Panc1 (cell line): ENCODE measurements around the gene TACC2. TPM values are rescaled to one million over a fixed set of nuclear protein-coding genes. Genes with fewer than 3 reads are reported as not detected.

Source experiments
- ATAC-seq: fragments of 200-7000 bp; cut with Tn5 transposase; 2 replicates; pipeline ENCODE4 v1.9.1; 2020; ENCODE audit warnings: mild to moderate bottlenecking, moderate library complexity
- BruUV-seq: library from RNA; stranded (reverse); fragments of 400-500 nt; replicated peaks from 2 replicates; lab custom pipeline; 2021; lab: Mats Ljungman, UMichigan
- CTCF ChIA-PET: fragments of 300-600 bp; sonication (Branson Sonifier 250); formaldehyde crosslinking; loops from one replicate; lab custom pipeline; 2022; ENCODE audit warnings: antibody characterized with exemption; lab: Charles Lee
- POLR2A ChIA-PET: fragments of 300-600 bp; sonication (Branson Sonifier 250); formaldehyde crosslinking; loops from one replicate; lab custom pipeline; 2022; ENCODE audit warnings: antibody characterized with exemption; lab: Charles Lee
- DNase-seq: peaks from one replicate; pipeline ENCODE4 v3.0.0-alpha.2; 2010; ENCODE audit warnings: low read depth, low spot score
- H3K27ac ChIP-seq: 2 replicates; pipeline ENCODE4 v1.5.1; 2011; ENCODE audit warnings: mild to moderate bottlenecking, low read length, inconsistent platforms
- H3K27me3 ChIP-seq: fragments of 200-500 bp; sonication (Bioruptor generic); 2 replicates; pipeline ENCODE4 v1.6.0; 2014; ENCODE audit warnings: low read length, inconsistent platforms; ENCODE audit not compliant: control insufficient read depth, insufficient read depth
- H3K36me3 ChIP-seq: fragments of 200-500 bp; sonication (Bioruptor generic); 2 replicates; pipeline ENCODE4 v1.5.1; 2014; ENCODE audit warnings: inconsistent platforms, mild to moderate bottlenecking, low read length, moderate library complexity; ENCODE audit not compliant: control insufficient read depth, insufficient read depth
- H3K4me1 ChIP-seq: 2 replicates; pipeline ENCODE4 v1.5.1; 2011; ENCODE audit warnings: inconsistent platforms, mild to moderate bottlenecking, low read length, moderate library complexity; ENCODE audit not compliant: control insufficient read depth, insufficient read depth
- H3K4me3 ChIP-seq, 2 experiments: 2 replicates each; pipeline ENCODE4 v1.5.1; 2011 to 2012; ENCODE audit warnings: low read depth in 2 of 2, low read length in 2 of 2, mild to moderate bottlenecking in 2 of 2, inconsistent platforms in 1 of 2, moderate library complexity in 1 of 2
- H3K9me3 ChIP-seq: fragments of 200-500 bp; sonication (Bioruptor generic); 2 replicates; pipeline ENCODE4 v1.5.1; 2014; ENCODE audit warnings: low read depth, mild to moderate bottlenecking, inconsistent platforms, low read length, moderate library complexity; ENCODE audit not compliant: control insufficient read depth, insufficient read depth
- POLR2AphosphoS5 ChIP-seq: IDR thresholded peaks from 2 replicates; pipeline ENCODE4 v1.6.1; 2012; ENCODE audit warnings: mild to moderate bottlenecking, low read depth, low read length, moderate library complexity
- SIN3A ChIP-seq: IDR thresholded peaks from 2 replicates; pipeline ENCODE4 v1.6.1; 2012; ENCODE audit warnings: low read depth, mild to moderate bottlenecking, low read length, moderate library complexity, borderline replicate concordance; ENCODE audit not compliant: insufficient read depth
- TCF7L2 ChIP-seq: IDR thresholded peaks from 2 replicates; pipeline ENCODE4 v1.6.1; 2011; ENCODE audit warnings: mild to moderate bottlenecking, low read depth, low read length, inconsistent platforms
- in situ Hi-C: cut with HindIII; loops from 2 replicates; pipeline ENCODE4 v1.10.0; 2016; ENCODE audit warnings: low sequenced_read_pairs, low pct_unique_long_range_greater_than_20kb
- intact Hi-C: fragments of 100-400 bp; cut with micrococcal nuclease; formaldehyde crosslinking; loops from one replicate; pipeline ENCODE4 v1.10.0; 2022; ENCODE audit not compliant: unreplicated experiment
- total RNA-seq: library from RNA; stranded (reverse); gene quantifications from one replicate; pipeline ENCODE4 v1.2.1, GENCODE V29; 2021; ENCODE audit not compliant: unreplicated experiment
- TF ChIP-seq, protein P1 (sequence below): fragments of 450-650 bp; IDR thresholded peaks from 2 replicates; pipeline ENCODE4 v1.5.1; 2017; ENCODE audit warnings: mild to moderate bottlenecking
- TF ChIP-seq, protein P2 (sequence below), 2 experiments: IDR thresholded peaks; 2 replicates each; pipeline ENCODE4 v1.6.1; 2011 to 2012; ENCODE audit warnings: low read depth in 2 of 2, control low read depth in 1 of 2, low read length in 1 of 2, mild to moderate bottlenecking in 1 of 2, moderate library complexity in 1 of 2; ENCODE audit not compliant: insufficient read depth in 1 of 2

The TACC2 gene
- total RNA-seq, 1 experiment from 2014 or later, result 133 TPM

DNA sequence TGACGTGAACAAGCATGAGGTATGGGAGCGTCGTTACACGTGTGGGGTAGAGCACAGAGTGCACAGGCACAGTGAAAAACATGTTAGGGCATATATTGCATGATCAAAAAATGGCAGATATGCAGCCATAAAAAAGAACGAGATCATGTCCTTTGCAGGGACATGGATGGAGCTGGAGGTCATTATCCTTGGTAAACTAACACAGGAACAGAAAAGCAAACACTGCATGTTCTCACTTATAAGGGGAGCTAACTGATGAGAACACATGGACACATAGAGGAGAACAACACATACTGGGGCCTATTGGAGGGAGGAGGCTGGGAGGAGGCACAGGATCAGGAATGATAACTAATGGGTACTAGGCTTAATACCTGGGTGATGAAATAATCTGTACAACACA is 66.3 kb downstream of the TACC2 start:
- H3K9me3 ChIP-seq, result no peaks in the 10 kb centered on the region
- ATAC-seq, result no peak
- TF ChIP-seq, protein P1, sequence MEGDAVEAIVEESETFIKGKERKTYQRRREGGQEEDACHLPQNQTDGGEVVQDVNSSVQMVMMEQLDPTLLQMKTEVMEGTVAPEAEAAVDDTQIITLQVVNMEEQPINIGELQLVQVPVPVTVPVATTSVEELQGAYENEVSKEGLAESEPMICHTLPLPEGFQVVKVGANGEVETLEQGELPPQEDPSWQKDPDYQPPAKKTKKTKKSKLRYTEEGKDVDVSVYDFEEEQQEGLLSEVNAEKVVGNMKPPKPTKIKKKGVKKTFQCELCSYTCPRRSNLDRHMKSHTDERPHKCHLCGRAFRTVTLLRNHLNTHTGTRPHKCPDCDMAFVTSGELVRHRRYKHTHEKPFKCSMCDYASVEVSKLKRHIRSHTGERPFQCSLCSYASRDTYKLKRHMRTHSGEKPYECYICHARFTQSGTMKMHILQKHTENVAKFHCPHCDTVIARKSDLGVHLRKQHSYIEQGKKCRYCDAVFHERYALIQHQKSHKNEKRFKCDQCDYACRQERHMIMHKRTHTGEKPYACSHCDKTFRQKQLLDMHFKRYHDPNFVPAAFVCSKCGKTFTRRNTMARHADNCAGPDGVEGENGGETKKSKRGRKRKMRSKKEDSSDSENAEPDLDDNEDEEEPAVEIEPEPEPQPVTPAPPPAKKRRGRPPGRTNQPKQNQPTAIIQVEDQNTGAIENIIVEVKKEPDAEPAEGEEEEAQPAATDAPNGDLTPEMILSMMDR, result no peak
- no peak for TF ChIP-seq TCF7L2
- TF ChIP-seq, protein P2, sequence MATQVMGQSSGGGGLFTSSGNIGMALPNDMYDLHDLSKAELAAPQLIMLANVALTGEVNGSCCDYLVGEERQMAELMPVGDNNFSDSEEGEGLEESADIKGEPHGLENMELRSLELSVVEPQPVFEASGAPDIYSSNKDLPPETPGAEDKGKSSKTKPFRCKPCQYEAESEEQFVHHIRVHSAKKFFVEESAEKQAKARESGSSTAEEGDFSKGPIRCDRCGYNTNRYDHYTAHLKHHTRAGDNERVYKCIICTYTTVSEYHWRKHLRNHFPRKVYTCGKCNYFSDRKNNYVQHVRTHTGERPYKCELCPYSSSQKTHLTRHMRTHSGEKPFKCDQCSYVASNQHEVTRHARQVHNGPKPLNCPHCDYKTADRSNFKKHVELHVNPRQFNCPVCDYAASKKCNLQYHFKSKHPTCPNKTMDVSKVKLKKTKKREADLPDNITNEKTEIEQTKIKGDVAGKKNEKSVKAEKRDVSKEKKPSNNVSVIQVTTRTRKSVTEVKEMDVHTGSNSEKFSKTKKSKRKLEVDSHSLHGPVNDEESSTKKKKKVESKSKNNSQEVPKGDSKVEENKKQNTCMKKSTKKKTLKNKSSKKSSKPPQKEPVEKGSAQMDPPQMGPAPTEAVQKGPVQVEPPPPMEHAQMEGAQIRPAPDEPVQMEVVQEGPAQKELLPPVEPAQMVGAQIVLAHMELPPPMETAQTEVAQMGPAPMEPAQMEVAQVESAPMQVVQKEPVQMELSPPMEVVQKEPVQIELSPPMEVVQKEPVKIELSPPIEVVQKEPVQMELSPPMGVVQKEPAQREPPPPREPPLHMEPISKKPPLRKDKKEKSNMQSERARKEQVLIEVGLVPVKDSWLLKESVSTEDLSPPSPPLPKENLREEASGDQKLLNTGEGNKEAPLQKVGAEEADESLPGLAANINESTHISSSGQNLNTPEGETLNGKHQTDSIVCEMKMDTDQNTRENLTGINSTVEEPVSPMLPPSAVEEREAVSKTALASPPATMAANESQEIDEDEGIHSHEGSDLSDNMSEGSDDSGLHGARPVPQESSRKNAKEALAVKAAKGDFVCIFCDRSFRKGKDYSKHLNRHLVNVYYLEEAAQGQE (IDR thresholded peaks at IDR 0.05; ENCODE audit: insufficient read depth in 1 of 2, low read depth in 2 of 2, low read length in 1 of 2), result no peak
- TF ChIP-seq SIN3A, result no peak
- TF ChIP-seq POLR2AphosphoS5, result no peak
- no peak overlapping the region for H3K4me3 ChIP-seq
- H3K36me3 ChIP-seq, result no peaks in the 10 kb centered on the region
- no TSS peak for BruUV-seq
- intact Hi-C loops (no loop called here), in situ Hi-C loops (no loop called here)
- no peak for DNase-seq
- ChIA-PET POLR2A (interaction anchor here (0.5 kb wide), 1 partner anchor 61 kb away, joined by 3 read pairs; no protein-coding TSS in a partner anchor), CTCF (interaction anchor here (0.6 to 1.6 kb wide), 4 partner anchors 10 to 85 kb away, joined by 3 to 6 read pairs (median 4); no protein-coding TSS in a partner anchor)
- no peaks in the 10 kb centered on the region for H3K27me3 ChIP-seq
- peaks cover 23% of the 10 kb centered on the region for H3K4me1 ChIP-seq
- peak overlapping the region; percentile 36; the same call in 1 of the 2 replicates for H3K27ac ChIP-seq

DNA sequence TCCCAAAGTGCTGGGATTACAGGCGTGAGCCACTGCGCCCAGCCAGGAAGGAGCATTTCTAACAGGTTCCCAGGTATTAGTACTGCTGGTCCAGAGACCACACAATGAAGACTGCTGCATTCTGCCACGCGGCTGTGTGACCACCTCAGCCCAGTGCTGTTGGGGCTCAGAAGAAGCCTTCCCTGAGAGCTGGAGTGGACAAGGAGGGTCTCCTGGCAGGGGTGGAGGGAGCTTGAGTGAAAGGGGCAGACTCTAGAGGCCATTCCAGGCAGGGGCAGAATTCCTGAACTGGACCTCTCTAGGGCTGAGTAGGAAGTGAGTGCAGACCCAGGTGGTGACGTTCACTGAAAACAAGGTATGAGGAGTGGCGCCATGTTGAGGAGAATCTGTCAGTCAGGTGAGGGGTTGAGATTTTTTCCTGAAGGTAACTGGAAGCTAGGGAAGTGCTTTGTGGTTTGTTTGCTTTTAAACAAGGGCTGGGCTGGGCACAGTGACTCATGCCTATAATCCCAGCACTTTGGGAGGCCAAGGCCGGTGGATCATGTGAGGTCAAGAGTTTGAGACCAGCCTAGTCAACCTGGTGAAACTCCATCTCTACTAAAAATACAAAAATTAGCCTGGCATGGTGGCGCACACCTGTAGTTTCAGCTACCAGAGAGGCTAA is 67.6 kb downstream of the TACC2 start:
- intact Hi-C loops, result no loop called here
- ATAC-seq (peak; percentile 60), DNase-seq (no peak)
- no peaks in the 10 kb centered on the region for H3K9me3 ChIP-seq
- no peaks in the 10 kb centered on the region for H3K27me3 ChIP-seq
- no peak overlapping the region for H3K4me3 ChIP-seq
- H3K27ac ChIP-seq, result peak overlapping the region; percentile 6; the same call in 1 of the 2 replicates
- BruUV-seq, result no TSS peak
- POLR2A ChIA-PET, result no interaction called here
- H3K4me1 ChIP-seq, result peaks cover 27% of the 10 kb centered on the region
- TF ChIP-seq POLR2AphosphoS5 (no peak), SIN3A (no peak), TCF7L2 (no peak)
- TF ChIP-seq, protein P2 (IDR thresholded peaks at IDR 0.05; ENCODE audit: insufficient read depth in 1 of 2, low read depth in 2 of 2, low read length in 1 of 2), result no peak
- TF ChIP-seq, protein P1, result no peak
- no peaks in the 10 kb centered on the region for H3K36me3 ChIP-seq
- CTCF ChIA-PET, result interaction anchor here (0.6 to 1.4 kb wide), 2 partner anchors 56 to 73 kb away, joined by 5 to 6 read pairs; no protein-coding TSS in a partner anchor
- in situ Hi-C loops, result no loop called here
